MCF 10A (cell line): ENCODE results near the gene AUTS2. TPM values are rescaled to one million over a fixed set of nuclear protein-coding genes. Genes with fewer than 3 reads are reported as not detected.

Experiments
- BruUV-seq: library from RNA; stranded (reverse); fragments of 400-500 nt; replicated peaks from 2 replicates; lab custom pipeline; 2021; lab: Mats Ljungman, UMichigan
- CTCF ChIA-PET: fragments of 300-600 bp; sonication (Branson Sonifier 250); formaldehyde crosslinking; extraction: SDS; loops from one replicate; lab custom pipeline; 2021; ENCODE audit warnings: antibody characterized with exemption, inconsistent platforms; lab: Yijun Ruan, JAX
- POLR2A ChIA-PET: fragments of 300-600, 350-650 bp; sonication (Branson Sonifier 250); formaldehyde crosslinking; extraction: SDS; loops from one replicate; lab custom pipeline; 2020; ENCODE audit warnings: antibody characterized with exemption, inconsistent platforms; lab: Yijun Ruan, JAX
- DNase-seq: peaks from one replicate; pipeline ENCODE4 v3.0.0-alpha.2; 2018; ENCODE audit not compliant: unreplicated experiment
- H3K27ac Mint-ChIP-seq: one replicate; pipeline ENCODE4 v1.8.0; 2022; ENCODE audit warnings: mild to moderate bottlenecking, low read depth, mixed read lengths; ENCODE audit not compliant: unreplicated experiment
- H3K27me3 Mint-ChIP-seq: one replicate; pipeline ENCODE4 v1.8.0; 2022; ENCODE audit warnings: mixed read lengths; ENCODE audit not compliant: insufficient read depth, unreplicated experiment
- H3K36me3 Mint-ChIP-seq: one replicate; pipeline ENCODE4 v1.8.0; 2022; ENCODE audit warnings: mild to moderate bottlenecking, moderate library complexity, mixed read lengths; ENCODE audit not compliant: insufficient read depth, unreplicated experiment
- H3K4me1 Mint-ChIP-seq: one replicate; pipeline ENCODE4 v1.8.0; 2022; ENCODE audit warnings: mixed read lengths; ENCODE audit not compliant: insufficient read depth, unreplicated experiment
- H3K4me3 Mint-ChIP-seq: one replicate; pipeline ENCODE4 v1.8.0; 2022; ENCODE audit warnings: mild to moderate bottlenecking, moderate library complexity, mixed read lengths; ENCODE audit not compliant: unreplicated experiment
- H3K9me3 Mint-ChIP-seq: one replicate; pipeline ENCODE4 v1.8.0; 2022; ENCODE audit warnings: mixed read lengths; ENCODE audit not compliant: unreplicated experiment
- CTCF ChIP-seq: fragments of 200-600 bp; IDR thresholded peaks from one replicate; pipeline ENCODE4 v1.8.0; 2022; ENCODE audit warnings: antibody characterized with exemption, mild to moderate bottlenecking; ENCODE audit not compliant: unreplicated experiment
- intact Hi-C: fragments of 100-400 bp; cut with micrococcal nuclease; formaldehyde crosslinking; loops from 2 replicates; pipeline ENCODE4 v1.14.1; 2022
- total RNA-seq: library from RNA; stranded (reverse); gene quantifications from 2 replicates; pipeline ENCODE4 v1.2.3, GENCODE V29; 2022

AUTS2 gene
- total RNA-seq, 1 experiment from 2014 or later = 1.3 TPM

DNA sequence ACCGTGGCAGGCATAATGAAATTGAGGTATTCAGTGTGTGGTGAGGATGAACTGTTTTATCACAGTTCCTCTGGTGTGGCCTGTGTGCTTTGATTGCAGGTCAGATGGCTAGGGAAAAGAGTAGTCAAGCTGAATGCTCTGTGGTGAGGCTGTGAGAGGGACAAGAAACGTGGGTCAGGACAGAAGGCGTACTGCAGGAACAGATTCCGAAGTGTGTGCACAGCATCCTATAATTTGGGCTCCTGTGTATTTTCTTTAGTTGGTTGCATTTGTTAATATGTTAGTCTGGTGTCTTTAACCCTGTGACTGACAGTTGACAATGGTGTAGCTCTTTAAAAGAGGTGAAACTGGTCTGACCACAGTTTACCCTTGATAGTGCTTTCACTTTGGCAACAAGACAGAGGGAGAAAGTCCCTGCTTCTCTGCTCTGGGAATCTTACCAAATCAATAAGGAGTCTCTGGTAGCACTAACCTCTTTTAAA, 76.5 kb downstream of the AUTS2 start:
- POLR2A ChIA-PET = no interaction called here
- CTCF ChIA-PET = interaction anchor here (0.6 kb wide), 1 partner anchor 1625 kb away, joined by 3 read pairs; no protein-coding TSS in a partner anchor
- no TSS peak for BruUV-seq
- H3K27ac Mint-ChIP-seq = no peak overlapping the region
- peaks cover 37% of the 10 kb centered on the region for H3K9me3 Mint-ChIP-seq
- H3K4me1 Mint-ChIP-seq = no peaks in the 10 kb centered on the region
- peaks cover 6% of the 10 kb centered on the region for H3K36me3 Mint-ChIP-seq
- no peak overlapping the region for H3K4me3 Mint-ChIP-seq
- intact Hi-C loops = no loop called here
- no peak for TF ChIP-seq CTCF
- H3K27me3 Mint-ChIP-seq = no peaks in the 10 kb centered on the region
- no peak for DNase-seq

DNA sequence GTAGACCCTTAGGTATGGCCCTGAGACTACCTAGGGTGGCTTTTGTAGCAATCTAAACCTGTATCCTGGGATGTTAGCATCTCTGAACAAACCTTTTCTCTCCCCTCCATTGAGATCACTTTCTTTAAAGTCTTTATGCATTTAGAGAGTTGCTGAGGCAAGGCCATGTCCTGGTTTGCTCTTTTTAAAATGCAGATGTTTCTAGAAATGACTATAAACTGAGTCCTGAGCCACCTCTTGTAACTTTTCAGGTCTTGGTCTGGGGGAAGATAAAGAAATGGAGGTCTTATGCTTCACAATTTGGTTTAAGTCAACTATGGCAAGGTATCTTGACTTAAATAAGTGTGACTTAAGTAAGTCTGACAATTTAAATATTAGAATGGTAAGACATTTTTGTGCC, 78.0 kb downstream of the AUTS2 start:
- intact Hi-C loops = no loop called here
- no TSS peak for BruUV-seq
- no peak for DNase-seq
- ChIA-PET POLR2A (no interaction called here), CTCF (interaction anchor here (0.5 kb wide), 1 partner anchor 17 kb away, joined by 3 read pairs; no protein-coding TSS in a partner anchor)
- peaks cover 6% of the 10 kb centered on the region for H3K36me3 Mint-ChIP-seq
- no peak overlapping the region for H3K4me3 Mint-ChIP-seq
- no peaks in the 10 kb centered on the region for H3K27me3 Mint-ChIP-seq
- TF ChIP-seq CTCF = no peak
- H3K27ac Mint-ChIP-seq = no peak overlapping the region
- peaks cover 40% of the 10 kb centered on the region for H3K9me3 Mint-ChIP-seq
- H3K4me1 Mint-ChIP-seq = no peaks in the 10 kb centered on the region

DNA sequence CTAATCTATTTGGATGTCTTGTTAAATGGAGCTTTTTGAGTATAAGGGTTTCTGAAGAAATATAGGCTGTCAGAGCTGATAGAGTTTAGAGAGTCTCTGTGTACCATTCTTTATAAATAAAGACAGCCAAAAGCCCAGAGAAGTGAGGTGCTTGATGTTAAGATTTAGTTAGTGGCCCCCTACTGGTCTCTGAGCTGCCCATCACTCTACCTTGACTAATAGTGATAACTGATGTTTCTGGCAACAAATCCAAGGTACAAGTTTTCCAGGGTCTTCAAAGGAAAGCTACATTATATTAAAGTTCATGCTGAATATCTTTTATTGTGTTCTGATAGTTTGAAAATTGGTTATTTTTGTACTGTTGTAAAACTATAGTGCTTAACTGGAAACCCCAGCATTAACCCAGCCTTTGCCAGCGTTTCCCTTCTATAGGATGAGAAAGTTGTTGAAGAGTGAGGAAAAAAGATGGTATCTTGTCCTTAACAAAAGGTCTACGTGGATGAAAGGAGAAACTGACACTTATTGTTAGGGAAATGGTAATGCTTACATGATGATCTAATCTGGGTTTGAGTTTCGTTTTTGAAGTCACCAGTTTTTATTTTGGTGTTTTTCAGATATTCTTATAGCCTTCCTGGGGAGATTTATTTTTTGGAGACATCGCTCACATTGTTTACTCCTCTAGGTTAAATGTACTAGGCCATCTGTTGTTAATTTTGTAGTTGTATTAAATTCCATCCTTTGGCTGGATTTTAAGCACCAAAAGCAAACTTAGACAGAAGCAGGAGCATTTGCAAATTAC, 79.0 kb downstream of the AUTS2 start:
- BruUV-seq = no TSS peak
- H3K36me3 Mint-ChIP-seq = peaks cover 6% of the 10 kb centered on the region
- no peak for TF ChIP-seq CTCF
- H3K4me1 Mint-ChIP-seq = no peaks in the 10 kb centered on the region
- no peaks in the 10 kb centered on the region for H3K27me3 Mint-ChIP-seq
- intact Hi-C loops = no loop called here
- ChIA-PET CTCF (interaction anchor here (0.5 to 0.7 kb wide), 2 partner anchors 14 to 18 kb away, joined by 3 to 4 read pairs; no protein-coding TSS in a partner anchor), POLR2A (no interaction called here)
- DNase-seq = no peak
- H3K9me3 Mint-ChIP-seq = peaks cover 42% of the 10 kb centered on the region
- no peak overlapping the region for H3K27ac Mint-ChIP-seq
- no peak overlapping the region for H3K4me3 Mint-ChIP-seq

- H3K4me1 Mint-ChIP-seq = no peaks in the 10 kb centered on the region
- H3K27ac Mint-ChIP-seq = no peak overlapping the region
These were observed 79.7 kb downstream of the AUTS2 start for GRCh38 chr7:69677881-69678493.

More at GRCh38 chr7:69677881-69678493, 79.7 kb downstream of the AUTS2 start:
- no peak for DNase-seq
- H3K4me3 Mint-ChIP-seq = no peak overlapping the region
- H3K9me3 Mint-ChIP-seq = peaks cover 41% of the 10 kb centered on the region
- H3K36me3 Mint-ChIP-seq = peaks cover 6% of the 10 kb centered on the region
- intact Hi-C loops = no loop called here
- POLR2A ChIA-PET = no interaction called here
- no peak for TF ChIP-seq CTCF
- no TSS peak for BruUV-seq
- CTCF ChIA-PET = no interaction called here
- no peaks in the 10 kb centered on the region for H3K27me3 Mint-ChIP-seq
